ENCODE data around the gene FGFBP1. TPM values are rescaled to one million over a fixed set of nuclear protein-coding genes. Genes with fewer than 3 reads are reported as not detected.

Gene FGFBP1
- total and polyA plus RNA-seq, 2 of the 4 experiments (the other 2 are of a cell fraction), result under 0.01 TPM; not detected in 1

DNA sequence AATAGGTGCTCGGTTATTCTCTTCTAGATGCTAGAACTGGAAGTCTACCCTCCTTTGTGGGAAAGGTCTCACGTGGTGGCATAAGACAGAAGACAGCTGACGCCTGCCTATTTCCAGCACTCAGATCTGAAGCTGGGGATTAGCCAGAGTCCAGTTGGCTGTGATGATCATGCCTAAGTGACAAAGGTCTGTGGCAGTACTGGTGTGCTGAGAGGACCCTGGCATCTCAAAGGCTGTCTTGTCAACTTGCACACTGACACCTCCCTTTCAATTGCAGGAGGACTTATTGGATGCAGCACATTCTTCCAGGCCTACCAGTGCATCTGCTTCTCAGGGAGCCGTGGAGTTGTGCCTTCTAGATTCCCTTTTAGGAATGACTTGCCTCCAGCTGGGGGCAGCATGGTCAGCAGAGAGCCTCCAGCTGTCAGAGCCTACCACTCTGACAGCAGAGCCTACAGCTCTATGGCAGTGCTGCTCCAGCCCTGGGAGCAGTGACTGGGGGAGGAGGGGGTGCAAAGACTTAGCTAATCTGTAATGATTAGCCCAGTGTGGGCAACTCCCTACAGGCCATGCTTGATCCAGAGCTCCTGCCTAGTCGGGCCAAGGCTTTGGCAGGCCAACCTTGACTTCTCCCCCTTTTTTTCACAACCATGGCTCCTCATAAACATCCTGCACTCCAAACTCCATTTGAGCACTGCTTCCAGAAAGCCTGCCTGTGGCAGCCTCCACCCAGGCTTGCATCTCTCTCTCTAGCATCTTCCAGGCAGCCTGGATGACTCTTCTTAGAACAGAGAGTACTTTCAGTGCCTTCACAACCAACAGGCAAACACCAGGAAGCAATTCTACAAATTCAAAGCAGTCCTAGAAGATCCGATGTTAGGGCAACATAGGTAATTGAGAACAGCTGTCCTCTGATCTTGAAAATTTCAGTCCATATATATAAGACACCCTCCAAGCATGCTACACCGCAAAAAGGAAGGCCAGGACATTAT lies 38.2 kb upstream of the FGFBP1 start:
- no peak for DNase-seq
- CTCF ChIA-PET, result no interaction called here
- intact Hi-C loops (cut with micrococcal nuclease), result no loop called here
- BruUV-seq (replicated peaks), result no TSS peak
- no peaks in the 10 kb centered on the region for H3K4me1 ChIP-seq (ENCODE audit: control insufficient read depth, insufficient read depth, low read length)
- H2AFZ ChIP-seq (replicated peaks; ENCODE audit: low read length, poor library complexity), result no peak overlapping the region
- peaks cover 27% of the 10 kb centered on the region for H3K27me3 ChIP-seq (ENCODE audit: control insufficient read depth, insufficient read depth, low read length)
- H3K9ac ChIP-seq (ENCODE audit: low read depth, low read length), result no peak overlapping the region
- no peak overlapping the region for H2BK120ac ChIP-seq (ENCODE audit: low read depth, low read length)
- H3K4me3 ChIP-seq (ENCODE audit: insufficient read depth, low read depth, low read length), result no peak overlapping the region
- H2AK5ac ChIP-seq (ENCODE audit: low read depth, low read length), result no peak overlapping the region
- H2BK20ac ChIP-seq (ENCODE audit: low read depth, low read length), result no peak overlapping the region
- no peak overlapping the region for H3K18ac ChIP-seq (ENCODE audit: low read depth, low read length)
- H3K14ac ChIP-seq (replicated peaks; ENCODE audit: low read depth, low read length), result no peak overlapping the region
- POLR2A ChIA-PET (ENCODE audit: unreplicated experiment), result no interaction called here
- in situ Hi-C loops (cut with MboI; ENCODE audit: low sequenced_read_pairs), result no loop called here
- no peak overlapping the region for H3K56ac ChIP-seq (ENCODE audit: extremely low read depth, insufficient read depth, low read length)
- no peak overlapping the region for H2BK5ac ChIP-seq (ENCODE audit: low read depth, low read length, poor library complexity, severe bottlenecking)
- no peaks in the 10 kb centered on the region for H4K20me1 ChIP-seq (ENCODE audit: insufficient read depth, low read length)
- H2BK15ac ChIP-seq (ENCODE audit: low read depth, low read length), result no peak overlapping the region
- WGBS, 2 experiments (ENCODE audit: extremely low coverage in 2 of 2, insufficient read length in 1 of 2), result 74% methylated on average over 3 of the region's 7 CpGs; no CpG with 5 or more reads in 1 of the 2 experiments
- no peaks in the 10 kb centered on the region for H3K36me3 ChIP-seq (ENCODE audit: control insufficient read depth, insufficient read depth, low read length)
- no peak overlapping the region for H3K27ac ChIP-seq (ENCODE audit: insufficient read depth, low read length)
- H2AK9ac ChIP-seq (replicated peaks; ENCODE audit: low read depth, low read length, poor library complexity), result peak overlapping the region; percentile 24
- no peak overlapping the region for H4K8ac ChIP-seq (ENCODE audit: low read depth in 2 of 2, low read length in 2 of 2)
- no peaks in the 10 kb centered on the region for H3K79me1 ChIP-seq (ENCODE audit: low read depth in 1 of 2, low read length in 2 of 2)
- dilution Hi-C loops (cut with HindIII; ENCODE audit: low sequenced_read_pairs, unreplicated experiment), result no loop called here
- no peaks in the 10 kb centered on the region for H3K9me3 ChIP-seq (ENCODE audit: control insufficient read depth, insufficient read depth, low read length)
- H3K9me1 ChIP-seq (ENCODE audit: insufficient read depth, low read length), result no peaks in the 10 kb centered on the region
- no peak overlapping the region for H4K91ac ChIP-seq (ENCODE audit: insufficient read depth, low read depth, low read length)
- no peak overlapping the region for H3K23ac ChIP-seq (ENCODE audit: low read depth, low read length)
- no peak overlapping the region for H3K4me2 ChIP-seq (ENCODE audit: low read depth, low read length)
- H4K5ac ChIP-seq (ENCODE audit: low read depth, low read length), result no peak overlapping the region
- ATAC-seq (ENCODE audit: low read depth), result 0 out of 2 replicates have a peak, but pooled peaks have one; percentile 17
- no peak overlapping the region for H3K4ac ChIP-seq (ENCODE audit: low read depth, low read length)
- TF ChIP-seq RFX5 (IDR thresholded peaks at IDR 0.05; ENCODE audit: low read depth, low read length) (no peak), NFE2L2 (IDR thresholded peaks at IDR 0.05; ENCODE audit: low read depth, low read length) (no peak), RCOR1 (IDR thresholded peaks at IDR 0.05; ENCODE audit: insufficient replicate concordance, low read length) (no peak), POLR2A (IDR thresholded peaks at IDR 0.05; ENCODE audit: low read depth, low read length) (no peak), MAFK (IDR thresholded peaks at IDR 0.05; ENCODE audit: low read depth, low read length) (no peak), CEBPB (IDR thresholded peaks at IDR 0.05; ENCODE audit: low read depth, low read length) (no peak), FOS (IDR thresholded peaks at IDR 0.05; ENCODE audit: low read depth, low read length) (no peak), CHD1 (IDR thresholded peaks at IDR 0.05; ENCODE audit: low read depth, low read length) (no peak), BHLHE40 (IDR thresholded peaks at IDR 0.05; ENCODE audit: low read depth, low read length) (no peak), SMC3 (IDR thresholded peaks at IDR 0.05; ENCODE audit: low read depth, low read length) (no peak), RAD21 (IDR thresholded peaks at IDR 0.05; ENCODE audit: low read length) (no peak), MXI1 (IDR thresholded peaks at IDR 0.05; ENCODE audit: borderline replicate concordance, low read depth, low read length) (no peak)
- TF ChIP-seq, protein P1, sequence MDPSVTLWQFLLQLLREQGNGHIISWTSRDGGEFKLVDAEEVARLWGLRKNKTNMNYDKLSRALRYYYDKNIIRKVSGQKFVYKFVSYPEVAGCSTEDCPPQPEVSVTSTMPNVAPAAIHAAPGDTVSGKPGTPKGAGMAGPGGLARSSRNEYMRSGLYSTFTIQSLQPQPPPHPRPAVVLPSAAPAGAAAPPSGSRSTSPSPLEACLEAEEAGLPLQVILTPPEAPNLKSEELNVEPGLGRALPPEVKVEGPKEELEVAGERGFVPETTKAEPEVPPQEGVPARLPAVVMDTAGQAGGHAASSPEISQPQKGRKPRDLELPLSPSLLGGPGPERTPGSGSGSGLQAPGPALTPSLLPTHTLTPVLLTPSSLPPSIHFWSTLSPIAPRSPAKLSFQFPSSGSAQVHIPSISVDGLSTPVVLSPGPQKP (IDR thresholded peaks at IDR 0.05; ENCODE audit: borderline replicate concordance, low read depth, low read length), result no peak
- TF ChIP-seq, protein P2, sequence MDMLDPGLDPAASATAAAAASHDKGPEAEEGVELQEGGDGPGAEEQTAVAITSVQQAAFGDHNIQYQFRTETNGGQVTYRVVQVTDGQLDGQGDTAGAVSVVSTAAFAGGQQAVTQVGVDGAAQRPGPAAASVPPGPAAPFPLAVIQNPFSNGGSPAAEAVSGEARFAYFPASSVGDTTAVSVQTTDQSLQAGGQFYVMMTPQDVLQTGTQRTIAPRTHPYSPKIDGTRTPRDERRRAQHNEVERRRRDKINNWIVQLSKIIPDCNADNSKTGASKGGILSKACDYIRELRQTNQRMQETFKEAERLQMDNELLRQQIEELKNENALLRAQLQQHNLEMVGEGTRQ (IDR thresholded peaks at IDR 0.05; ENCODE audit: low read depth, low read length), result no peak
- TF ChIP-seq, protein P3, sequence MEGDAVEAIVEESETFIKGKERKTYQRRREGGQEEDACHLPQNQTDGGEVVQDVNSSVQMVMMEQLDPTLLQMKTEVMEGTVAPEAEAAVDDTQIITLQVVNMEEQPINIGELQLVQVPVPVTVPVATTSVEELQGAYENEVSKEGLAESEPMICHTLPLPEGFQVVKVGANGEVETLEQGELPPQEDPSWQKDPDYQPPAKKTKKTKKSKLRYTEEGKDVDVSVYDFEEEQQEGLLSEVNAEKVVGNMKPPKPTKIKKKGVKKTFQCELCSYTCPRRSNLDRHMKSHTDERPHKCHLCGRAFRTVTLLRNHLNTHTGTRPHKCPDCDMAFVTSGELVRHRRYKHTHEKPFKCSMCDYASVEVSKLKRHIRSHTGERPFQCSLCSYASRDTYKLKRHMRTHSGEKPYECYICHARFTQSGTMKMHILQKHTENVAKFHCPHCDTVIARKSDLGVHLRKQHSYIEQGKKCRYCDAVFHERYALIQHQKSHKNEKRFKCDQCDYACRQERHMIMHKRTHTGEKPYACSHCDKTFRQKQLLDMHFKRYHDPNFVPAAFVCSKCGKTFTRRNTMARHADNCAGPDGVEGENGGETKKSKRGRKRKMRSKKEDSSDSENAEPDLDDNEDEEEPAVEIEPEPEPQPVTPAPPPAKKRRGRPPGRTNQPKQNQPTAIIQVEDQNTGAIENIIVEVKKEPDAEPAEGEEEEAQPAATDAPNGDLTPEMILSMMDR (conservative IDR thresholded peaks at IDR 0.05; ENCODE audit: low read depth, low read length), result no peak

Data from IMR-90 (cell line).